GM12865 (cell line): Measurements from ENCODE around the gene ADSS1.

Experiments used
- DNase-seq: peaks from one replicate; pipeline ENCODE4 v3.0.0; 2010; ENCODE audit warnings: low read depth
- H3K4me3 ChIP-seq: 2 replicates; pipeline ENCODE4 v1.5.1; 2011; ENCODE audit warnings: mild to moderate bottlenecking, low read depth, low read length, control low read depth
- CTCF ChIP-seq: IDR thresholded peaks from 2 replicates; pipeline ENCODE4 v1.5.1; 2011; ENCODE audit warnings: low read length, control low read depth, low read depth, inconsistent platforms; ENCODE audit not compliant: insufficient read depth; ENCODE audit errors: missing control alignments

The ADSS1 gene

GRCh38 chr14:104786726-104787675 lies 63.0 kb downstream of the ADSS1 start:
- no peak for TF ChIP-seq CTCF
- H3K4me3 ChIP-seq, result no peak overlapping the region
- no peak for DNase-seq

GRCh38 chr14:104787736-104788135 lies 63.7 kb downstream of the ADSS1 start:
- no peak overlapping the region for H3K4me3 ChIP-seq
- DNase-seq, result no peak
- no peak for TF ChIP-seq CTCF

- no peak for DNase-seq
- TF ChIP-seq CTCF, result no peak
- no peak overlapping the region for H3K4me3 ChIP-seq
These were observed 64.3 kb downstream of the ADSS1 start for GRCh38 chr14:104788161-104788818.

GRCh38 chr14:104788873-104789663 lies 65.0 kb downstream of the ADSS1 start:
- DNase-seq, result no peak
- no peak overlapping the region for H3K4me3 ChIP-seq
- no peak for TF ChIP-seq CTCF

GRCh38 chr14:104789752-104790743 lies 66.0 kb downstream of the ADSS1 start:
- DNase-seq, result no peak
- no peak for TF ChIP-seq CTCF
- H3K4me3 ChIP-seq, result no peak overlapping the region

GRCh38 chr14:104791425-104791824 lies 67.4 kb downstream of the ADSS1 start:
- no peak for TF ChIP-seq CTCF
- no peak overlapping the region for H3K4me3 ChIP-seq
- DNase-seq, result no peak
